Gastrocnemius medialis (tissue), 4 donors: ENCODE results near the gene PRTN3. TPM values are rescaled to one million over a fixed set of nuclear protein-coding genes. Genes with fewer than 3 reads are reported as not detected.

Experiments
- ATAC-seq, 2 donors: fragments of 150-250 bp; one replicate each; pipeline ENCODE4 v1.9.1; 2016
- DNase-seq, 2 donors: peaks; one replicate each; pipeline ENCODE4 v3.0.0-alpha.2; 2019
- H3K27ac ChIP-seq, 4 donors: fragments of 200-600 bp; sonication (generic); 1 replicate in 1 of 4; 2 replicates in 3 of 4; pipeline ENCODE4 v1.5.1; 2016 to 2018; ENCODE audit warnings: mild to moderate bottlenecking in 2 of 4, moderate library complexity in 1 of 4
- H3K27me3 ChIP-seq, 3 donors: fragments of 200-600 bp; sonication (generic) in 2 of 3; 1 replicate in 1 of 3; 2 replicates in 2 of 3; pipeline versions ENCODE4 v1.5.1 to v1.6.0; 2016 to 2019; ENCODE audit warnings: mild to moderate bottlenecking in 1 of 3, moderate library complexity in 1 of 3
- H3K36me3 ChIP-seq, 2 donors: fragments of 200-600 bp; sonication (generic) in 1 of 2; one replicate each; pipeline ENCODE4 v1.5.1; 2017 to 2018
- H3K4me1 ChIP-seq, 2 donors: fragments of 200-600 bp; sonication (generic) in 1 of 2; one replicate each; pipeline ENCODE4 v1.5.1; 2016 to 2017; ENCODE audit warnings: mild to moderate bottlenecking in 2 of 2
- H3K4me3 ChIP-seq, 4 donors: fragments of 200-600 bp; sonication (generic) in 3 of 4; 1 replicate in 1 of 4; 2 replicates in 3 of 4; pipeline ENCODE4 v1.5.1; 2016 to 2019; ENCODE audit warnings: mild to moderate bottlenecking in 2 of 4
- H3K9me3 ChIP-seq, 3 donors: fragments of 200-600 bp; sonication (generic) in 2 of 3; 1 replicate in 1 of 3; 2 replicates in 2 of 3; pipeline ENCODE4 v1.5.1; 2016 to 2019
- POLR2A ChIP-seq, 2 donors: fragments of 450-650 bp; IDR thresholded peaks; one replicate each; pipeline ENCODE4 v1.6.1; 2017; ENCODE audit warnings: antibody characterized with exemption in 2 of 2, mild to moderate bottlenecking in 2 of 2, moderate library complexity in 2 of 2
- in situ Hi-C, 4 donors: fragments of 200-750 bp; cut with MboI; loops; one replicate each; pipeline versions ENCODE4 v1.15.0 to v1.8.0; 2017; ENCODE audit warnings: low sequenced_read_pairs in 4 of 4
- intact Hi-C: fragments of 100-400 bp; cut with DNase I; formaldehyde crosslinking; loops from one replicate; pipeline ENCODE4 v1.15.1; 2023; ENCODE audit warnings: low total_unique reads
- total RNA-seq, 4 donors: library from RNA; depleted of rRNA; stranded (reverse); fragments of >200 nt; gene quantifications; one replicate each; pipeline versions ENCODE4 v1.1.0 to v1.2.3, GENCODE V29; 2016
- TF ChIP-seq, protein P1 (sequence below), 5 experiments: fragments of 450-650 bp in 3 of 5; fragments of 200-600 bp in 2 of 5; sonication (generic) in 2 of 5; IDR thresholded peaks in 4 of 5; conservative IDR thresholded peaks in 1 of 5; 1 replicate in 4 of 5; 2 replicates in 1 of 5; pipeline ENCODE4 v1.5.1; 2016 to 2019; ENCODE audit warnings: antibody characterized with exemption in 5 of 5, mild to moderate bottlenecking in 3 of 5, moderate library complexity in 3 of 5

PRTN3 gene
- total RNA-seq, 4 donors from 2014 or later = 0.51 TPM; not detected in 3

DNA sequence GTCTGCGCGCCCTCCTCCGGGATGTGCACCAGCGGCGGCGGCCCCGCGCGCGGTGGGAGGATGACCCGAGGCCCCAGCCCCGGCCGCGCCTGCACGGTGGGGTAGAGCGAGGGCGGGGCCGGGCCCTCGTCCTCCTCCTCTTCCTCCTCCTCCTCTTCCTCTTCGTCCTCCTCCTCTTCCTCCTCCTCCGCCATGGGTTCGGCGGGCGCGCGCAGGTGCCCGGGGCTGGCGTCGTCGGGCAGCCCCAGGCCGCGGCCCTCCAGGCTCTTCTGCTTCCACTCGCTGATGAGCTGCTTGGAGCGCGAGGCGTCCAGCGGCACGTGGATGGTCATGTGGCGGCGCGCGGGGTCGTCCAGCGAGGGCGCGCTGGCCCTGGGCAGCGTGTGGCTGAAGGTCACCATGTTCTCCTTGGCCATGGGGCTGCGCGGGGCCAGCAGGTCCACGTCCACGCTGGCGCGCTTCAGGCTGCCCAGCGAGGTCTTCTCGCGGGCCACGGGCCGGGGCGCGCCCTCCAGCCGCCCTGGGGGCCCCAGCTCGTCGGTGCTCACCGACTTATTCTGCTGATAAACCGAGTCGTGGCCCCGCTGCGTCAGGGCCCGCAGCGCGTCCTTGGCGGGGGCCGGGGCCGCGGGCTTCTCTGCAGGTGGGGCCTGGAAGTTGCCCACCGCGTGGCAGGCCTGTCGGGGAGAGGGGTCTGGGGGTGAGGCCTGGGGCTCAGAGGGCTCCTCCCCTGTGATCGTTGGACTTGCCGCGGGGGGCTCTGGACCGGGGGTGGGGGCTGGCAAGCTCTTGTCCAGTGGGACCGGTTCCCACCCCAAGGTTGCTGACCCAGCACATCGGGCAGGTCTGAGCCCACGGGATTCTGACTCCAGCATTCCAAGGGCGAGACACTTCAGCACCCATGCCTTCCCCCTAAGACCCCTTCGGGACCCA, 27.3 kb upstream of the PRTN3 start:
- Histone ChIP-seq H3K36me3 (peaks cover 0 to 36% of the 10 kb centered on the region in 2 donors), H3K27me3 (no peaks in the 10 kb centered on the region), H3K4me1 (no peaks in the 10 kb centered on the region), H3K4me3 (no peak overlapping the region), H3K9me3 (no peaks in the 10 kb centered on the region), H3K27ac (no peak overlapping the region)
- ATAC-seq (no peak), DNase-seq (no peak)
- intact Hi-C loops (no loop called here), in situ Hi-C loops (no loop called here)
- no peak for TF ChIP-seq POLR2A (IDR thresholded peaks at IDR 0.05)
- TF ChIP-seq, protein P1, sequence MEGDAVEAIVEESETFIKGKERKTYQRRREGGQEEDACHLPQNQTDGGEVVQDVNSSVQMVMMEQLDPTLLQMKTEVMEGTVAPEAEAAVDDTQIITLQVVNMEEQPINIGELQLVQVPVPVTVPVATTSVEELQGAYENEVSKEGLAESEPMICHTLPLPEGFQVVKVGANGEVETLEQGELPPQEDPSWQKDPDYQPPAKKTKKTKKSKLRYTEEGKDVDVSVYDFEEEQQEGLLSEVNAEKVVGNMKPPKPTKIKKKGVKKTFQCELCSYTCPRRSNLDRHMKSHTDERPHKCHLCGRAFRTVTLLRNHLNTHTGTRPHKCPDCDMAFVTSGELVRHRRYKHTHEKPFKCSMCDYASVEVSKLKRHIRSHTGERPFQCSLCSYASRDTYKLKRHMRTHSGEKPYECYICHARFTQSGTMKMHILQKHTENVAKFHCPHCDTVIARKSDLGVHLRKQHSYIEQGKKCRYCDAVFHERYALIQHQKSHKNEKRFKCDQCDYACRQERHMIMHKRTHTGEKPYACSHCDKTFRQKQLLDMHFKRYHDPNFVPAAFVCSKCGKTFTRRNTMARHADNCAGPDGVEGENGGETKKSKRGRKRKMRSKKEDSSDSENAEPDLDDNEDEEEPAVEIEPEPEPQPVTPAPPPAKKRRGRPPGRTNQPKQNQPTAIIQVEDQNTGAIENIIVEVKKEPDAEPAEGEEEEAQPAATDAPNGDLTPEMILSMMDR (IDR thresholded peaks at IDR 0.05 in 4 of 5, conservative IDR thresholded peaks at IDR 0.05 in 1 of 5) = no peak

DNA sequence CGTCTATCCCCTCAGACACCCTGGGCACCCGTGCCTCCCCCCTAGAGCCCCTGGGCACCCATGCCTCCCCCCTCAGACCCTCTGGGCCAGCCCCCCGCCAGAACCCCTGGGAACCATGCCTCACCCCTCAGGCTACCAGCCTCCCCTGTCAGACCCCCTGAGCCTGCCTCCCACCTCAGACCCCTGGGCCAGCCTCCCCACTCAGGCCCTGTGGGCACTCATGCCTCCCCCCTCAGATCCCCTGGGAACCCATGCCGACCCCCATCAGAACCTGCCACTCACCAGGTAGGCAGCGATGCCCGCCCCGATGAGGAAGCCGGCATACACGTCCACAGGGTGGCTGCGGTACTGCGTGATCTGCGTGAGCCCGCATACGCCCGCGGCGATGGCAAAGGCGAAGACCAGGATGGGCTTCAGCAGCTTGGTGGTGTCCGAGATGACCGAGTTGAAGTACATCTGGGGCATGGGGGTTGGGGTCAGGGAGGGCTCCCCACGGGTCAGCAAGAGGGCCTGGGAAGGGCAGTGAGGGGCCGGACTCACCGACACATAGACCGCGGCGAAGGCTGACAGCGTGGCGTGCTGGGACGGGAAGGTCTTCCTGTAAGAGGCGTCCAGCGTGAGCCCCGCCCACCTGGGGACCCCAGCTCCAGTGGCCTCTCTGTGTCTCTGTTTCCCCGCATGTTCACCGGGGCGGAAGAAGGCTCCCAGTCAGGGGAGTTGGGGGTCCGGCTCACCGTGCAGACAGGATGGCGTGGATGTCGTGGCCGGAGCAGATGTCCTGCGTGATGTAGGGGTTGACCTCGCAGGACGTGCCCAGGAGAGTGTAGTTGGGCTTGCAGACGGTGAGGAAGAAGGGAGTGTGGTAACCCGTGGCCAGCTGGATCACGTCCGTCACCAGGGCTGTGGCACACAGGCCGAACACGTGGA, 26.4 kb upstream of the PRTN3 start:
- intact Hi-C loops = no loop called here
- in situ Hi-C loops = no loop called here
- peak in 1 of 2 donors; percentile 32 for ATAC-seq
- H3K4me3 ChIP-seq = no peak overlapping the region
- no peaks in the 10 kb centered on the region for H3K9me3 ChIP-seq
- DNase-seq = no peak
- peaks cover 0 to 27% of the 10 kb centered on the region in 2 donors for H3K36me3 ChIP-seq
- TF ChIP-seq POLR2A (IDR thresholded peaks at IDR 0.05) = no peak
- TF ChIP-seq, protein P1 (IDR thresholded peaks at IDR 0.05 in 4 of 5, conservative IDR thresholded peaks at IDR 0.05 in 1 of 5) = no peak
- H3K27me3 ChIP-seq = no peaks in the 10 kb centered on the region
- H3K27ac ChIP-seq = no peak overlapping the region
- no peaks in the 10 kb centered on the region for H3K4me1 ChIP-seq

DNA sequence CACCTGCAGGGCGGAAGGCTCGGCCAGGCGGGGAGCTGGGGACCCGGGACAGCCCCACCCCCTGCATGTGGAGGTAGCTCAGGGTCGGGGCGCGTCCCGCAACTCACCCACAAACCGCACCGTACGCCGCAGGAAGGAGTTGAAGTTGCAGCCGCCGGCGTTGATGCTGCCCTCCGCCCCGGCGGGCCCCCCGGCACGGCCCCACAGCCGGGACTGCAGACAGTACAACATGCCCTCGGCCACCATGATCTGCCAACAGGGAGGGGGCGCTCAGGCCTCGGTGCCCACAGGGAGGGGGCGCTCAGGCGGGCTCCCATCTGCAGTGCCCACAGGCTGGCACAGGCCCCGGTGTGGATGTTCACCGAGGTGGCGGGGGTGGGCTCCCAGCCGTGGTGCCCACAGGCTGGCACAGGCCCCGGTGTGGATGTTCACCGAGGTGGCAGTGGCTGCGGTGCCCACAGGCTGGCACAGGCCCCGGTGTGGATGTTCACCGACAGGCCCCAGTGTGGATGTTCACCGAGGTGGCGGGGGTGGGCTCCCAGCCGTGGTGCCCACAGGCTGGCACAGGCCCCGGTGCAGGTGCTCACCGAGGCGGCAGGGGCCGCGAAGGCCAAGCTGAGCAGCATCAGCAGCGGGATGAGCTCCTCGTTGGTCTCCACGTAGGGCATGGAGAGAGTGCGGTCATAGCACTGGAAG, 25.6 kb upstream of the PRTN3 start:
- H3K4me1 ChIP-seq = no peaks in the 10 kb centered on the region
- ATAC-seq (no peak), DNase-seq (no peak)
- TF ChIP-seq, protein P1 (IDR thresholded peaks at IDR 0.05 in 4 of 5, conservative IDR thresholded peaks at IDR 0.05 in 1 of 5) = no peak
- TF ChIP-seq POLR2A (IDR thresholded peaks at IDR 0.05) = no peak
- H3K9me3 ChIP-seq = no peaks in the 10 kb centered on the region
- H3K27me3 ChIP-seq = no peaks in the 10 kb centered on the region
- peaks cover 0 to 19% of the 10 kb centered on the region in 2 donors for H3K36me3 ChIP-seq
- no peak overlapping the region for H3K27ac ChIP-seq
- in situ Hi-C loops (no loop called here), intact Hi-C loops (no loop called here)
- H3K4me3 ChIP-seq = no peak overlapping the region

DNA sequence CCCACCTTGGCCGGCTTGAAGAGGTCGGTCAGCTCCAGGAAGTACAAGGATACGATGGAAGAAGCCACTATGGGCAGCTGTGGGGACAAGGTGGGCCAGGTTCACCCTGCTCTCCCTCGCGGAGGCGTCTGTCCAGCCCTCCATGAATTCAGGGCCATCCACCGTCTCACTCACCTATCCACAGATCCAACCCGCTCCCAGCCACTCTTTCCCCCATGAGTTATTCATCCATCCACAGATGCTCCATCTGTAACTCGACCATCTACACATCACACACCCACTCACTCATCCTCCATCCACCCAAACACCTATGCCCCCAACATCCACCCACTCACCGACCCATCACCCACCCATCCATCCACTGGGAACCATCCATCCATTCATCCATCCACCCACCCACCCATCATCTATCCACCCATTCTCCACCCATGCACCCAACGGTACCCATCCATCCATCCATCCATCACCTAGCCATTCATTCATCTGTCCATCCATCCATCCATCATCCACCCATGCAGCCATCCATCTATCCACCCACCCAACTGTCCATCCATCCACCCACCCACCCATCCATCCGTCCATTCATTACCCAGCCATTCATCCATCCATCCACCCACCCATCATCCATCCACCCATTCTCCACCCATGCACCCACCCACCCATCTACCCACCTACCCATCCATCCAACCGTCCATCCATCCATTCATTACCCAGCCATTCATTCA, 24.9 kb upstream of the PRTN3 start:
- ATAC-seq (no peak), DNase-seq (no peak)
- TF ChIP-seq, protein P1 (IDR thresholded peaks at IDR 0.05 in 4 of 5, conservative IDR thresholded peaks at IDR 0.05 in 1 of 5) = no peak
- TF ChIP-seq POLR2A (IDR thresholded peaks at IDR 0.05) = no peak
- Histone ChIP-seq H3K27ac (no peak overlapping the region), H3K4me3 (no peak overlapping the region), H3K36me3 (peaks cover 0 to 12% of the 10 kb centered on the region in 2 donors), H3K27me3 (peaks cover 0 to 2% (median 0%) of the 10 kb centered on the region in 3 donors), H3K4me1 (no peaks in the 10 kb centered on the region), H3K9me3 (no peaks in the 10 kb centered on the region)
- intact Hi-C loops = no loop called here
- in situ Hi-C loops = no loop called here
